Tibial artery (tissue), 4 donors: ENCODE results near the gene C1QTNF1.

Experiments used
- DNase-seq, 2 donors: peaks; one replicate each; pipeline ENCODE4 v3.0.0-alpha.2; 2019
- H3K27ac ChIP-seq, 2 donors: fragments of 200-600 bp; sonication (generic) in 1 of 2; 1 replicate in 1 of 2; 2 replicates in 1 of 2; pipeline ENCODE4 v1.5.1; 2018 to 2019; ENCODE audit warnings: mild to moderate bottlenecking in 1 of 2
- H3K27me3 ChIP-seq, 2 donors: fragments of 200-600 bp; sonication (generic) in 1 of 2; one replicate each; pipeline versions ENCODE4 v1.5.1 to v1.6.0; 2016 to 2019
- H3K36me3 ChIP-seq, 3 donors: fragments of 200-600 bp; sonication (generic) in 2 of 3; one replicate each; pipeline ENCODE4 v1.5.1; 2016 to 2019; ENCODE audit warnings: mild to moderate bottlenecking in 2 of 3
- H3K4me1 ChIP-seq, 4 donors: fragments of 200-600 bp; sonication (generic) in 2 of 4; 1 replicate in 3 of 4; 2 replicates in 1 of 4; pipeline ENCODE4 v1.5.1; 2016 to 2019
- H3K4me3 ChIP-seq, 2 donors: fragments of 200-600 bp; sonication (generic) in 1 of 2; 1 replicate in 1 of 2; 2 replicates in 1 of 2; pipeline ENCODE4 v1.5.1; 2018 to 2019; ENCODE audit warnings: mild to moderate bottlenecking in 2 of 2
- H3K9me3 ChIP-seq, 3 donors: fragments of 200-600 bp; sonication (generic) in 1 of 3; one replicate each; pipeline ENCODE4 v1.5.1; 2016 to 2019
- CTCF ChIP-seq, 2 experiments: fragments of 200-600 bp in 1 of 2; fragments of 450-650 bp in 1 of 2; IDR thresholded peaks; one replicate each; pipeline ENCODE4 v1.5.1; 2017 to 2019; ENCODE audit warnings: antibody characterized with exemption in 2 of 2, mild to moderate bottlenecking in 1 of 2, moderate library complexity in 1 of 2
- intact Hi-C: fragments of 100-400 bp; cut with DNase I; formaldehyde crosslinking; loops from one replicate; pipeline ENCODE4 v1.15.0; 2023; ENCODE audit warnings: low total_unique reads

The C1QTNF1 gene

GRCh38 chr17:79002796-79003593 lies 21.0 kb upstream of the C1QTNF1 start:
- Histone ChIP-seq H3K27ac (no peak overlapping the region), H3K4me1 (peaks cover 0 to 56% (median 42%) of the 10 kb centered on the region in 4 donors), H3K27me3 (no peaks in the 10 kb centered on the region), H3K9me3 (no peaks in the 10 kb centered on the region), H3K36me3 (peaks cover 0 to 17% (median 0%) of the 10 kb centered on the region in 3 donors), H3K4me3 (no peak overlapping the region)
- peak in 1 of 2 donors; percentile 60 for DNase-seq
- no peak for TF ChIP-seq CTCF (IDR thresholded peaks at IDR 0.05)
- intact Hi-C loops: no loop called here

- TF ChIP-seq CTCF (IDR thresholded peaks at IDR 0.05): no peak
- no peak overlapping the region for H3K27ac ChIP-seq
- H3K4me3 ChIP-seq: no peak overlapping the region
- H3K36me3 ChIP-seq: peaks cover 0 to 11% (median 0%) of the 10 kb centered on the region in 3 donors
- H3K9me3 ChIP-seq: no peaks in the 10 kb centered on the region
- peaks cover 0 to 56% (median 42%) of the 10 kb centered on the region in 4 donors for H3K4me1 ChIP-seq
- intact Hi-C loops: no loop called here
- no peaks in the 10 kb centered on the region for H3K27me3 ChIP-seq
- DNase-seq: peak in 1 of 2 donors; percentile 53
These were observed 20.1 kb upstream of the C1QTNF1 start for GRCh38 chr17:79003661-79004411.

GRCh38 chr17:79005063-79005861 lies 18.7 kb upstream of the C1QTNF1 start:
- no peaks in the 10 kb centered on the region for H3K9me3 ChIP-seq
- intact Hi-C loops: loop anchor here (5.0 kb wide), 1 partner anchor 392 kb away; no protein-coding TSS in a partner anchor
- peaks cover 0 to 55% (median 41%) of the 10 kb centered on the region in 4 donors for H3K4me1 ChIP-seq
- H3K4me3 ChIP-seq: no peak overlapping the region
- TF ChIP-seq CTCF (IDR thresholded peaks at IDR 0.05): no peak
- H3K36me3 ChIP-seq: peaks cover 0 to 11% (median 0%) of the 10 kb centered on the region in 3 donors
- DNase-seq: peak in 1 of 2 donors; percentile 53
- H3K27ac ChIP-seq: no peak overlapping the region
- no peaks in the 10 kb centered on the region for H3K27me3 ChIP-seq

- intact Hi-C loops: loop anchor here (5.0 kb wide), 1 partner anchor 391 kb away; no protein-coding TSS in a partner anchor
- H3K4me1 ChIP-seq: peaks cover 0 to 55% (median 43%) of the 10 kb centered on the region in 4 donors
These were observed 17.9 kb upstream of the C1QTNF1 start for GRCh38 chr17:79006046-79006445.

More at GRCh38 chr17:79006046-79006445, 17.9 kb upstream of the C1QTNF1 start:
- Histone ChIP-seq H3K27me3 (no peaks in the 10 kb centered on the region), H3K9me3 (no peaks in the 10 kb centered on the region), H3K4me3 (no peak overlapping the region), H3K27ac (no peak overlapping the region), H3K36me3 (peaks cover 0 to 11% (median 0%) of the 10 kb centered on the region in 3 donors)
- no peak for TF ChIP-seq CTCF (IDR thresholded peaks at IDR 0.05)
- peak in 1 of 2 donors; percentile 52 for DNase-seq
